SJCRH30 (cell line): ENCODE results near the gene KLF15. TPM values are rescaled to one million over a fixed set of nuclear protein-coding genes. Genes with fewer than 3 reads are reported as not detected.

Experiments
- total RNA-seq: library from RNA; depleted of rRNA; stranded (reverse); fragments of >200 nt; shearing (Covaris generic); gene quantifications from 2 replicates; pipeline ENCODE4 v1.2.3, GENCODE V29; 2014; rRNA removed

The KLF15 gene
- total RNA-seq, 1 experiment from 2014 or later = 3.3 TPM

Other genes starting within 250 kb of the KLF15 start
- gene ALDH1L1, start 176.8 kb downstream of the KLF15 start, total RNA-seq = 0.05 and 0.08 TPM in 2 replicates
- gene CFAP100, start 37.5 kb upstream of the KLF15 start, total RNA-seq = not detected in 2 replicates
- gene ZXDC, start 118.5 kb upstream of the KLF15 start, total RNA-seq = 15.9 and 17.2 TPM in 2 replicates
- gene UROC1, start 160.4 kb upstream of the KLF15 start, total RNA-seq = not detected in 2 replicates
- gene CHST13, start 166.7 kb upstream of the KLF15 start, total RNA-seq = not detected in 2 replicates
- not detected in 2 replicates for gene C3orf22, start 201.5 kb upstream of the KLF15 start, total RNA-seq